Osteoblast (primary cell): ENCODE measurements around the gene OLFML3. TPM values are rescaled to one million over a fixed set of nuclear protein-coding genes. Genes with fewer than 3 reads are reported as not detected.
A peak's percentile ranks its signal among the peaks of the same experiment; 100 is the strongest.

Source experiments
- DNase-seq: peaks from one replicate; pipeline ENCODE4 v3.0.0; 2011; ENCODE audit warnings: low spot score, mixed read lengths; ENCODE audit not compliant: insufficient read length; ENCODE audit errors: missing footprints
- H2AFZ ChIP-seq: 2 replicates; pipeline ENCODE4 v1.6.0; 2011; ENCODE audit warnings: mild to moderate bottlenecking, low read length
- H3K27ac ChIP-seq: 2 replicates; pipeline ENCODE4 v1.5.1; 2011; ENCODE audit warnings: mild to moderate bottlenecking, low read depth, low read length, moderate library complexity
- H3K27me3 ChIP-seq: 2 replicates; pipeline ENCODE4 v1.6.0; 2012; ENCODE audit warnings: mild to moderate bottlenecking, control low read depth, inconsistent platforms, low read length, moderate library complexity; ENCODE audit not compliant: insufficient read depth
- H3K36me3 ChIP-seq: 2 replicates; pipeline ENCODE4 v1.5.1; 2011; ENCODE audit warnings: mild to moderate bottlenecking, low read length, control low read depth, moderate library complexity; ENCODE audit not compliant: insufficient read depth
- H3K4me1 ChIP-seq: 2 replicates; pipeline ENCODE4 v1.5.1; 2011; ENCODE audit warnings: mild to moderate bottlenecking, low read length, control low read depth, moderate library complexity; ENCODE audit not compliant: insufficient read depth
- H3K4me2 ChIP-seq: 2 replicates; pipeline ENCODE4 v1.6.0; 2011; ENCODE audit warnings: mild to moderate bottlenecking, low read length; ENCODE audit not compliant: insufficient read depth
- H3K4me3 ChIP-seq: fragments of 200-600 bp; sonication (generic); 3 replicates; pipeline ENCODE4 v1.5.1; 2012; ENCODE audit warnings: mild to moderate bottlenecking, low read length, inconsistent platforms; ENCODE audit not compliant: insufficient read depth
- H3K79me2 ChIP-seq: 2 replicates; pipeline ENCODE4 v1.6.0; 2012; ENCODE audit warnings: mild to moderate bottlenecking, low read length, control low read depth, inconsistent platforms; ENCODE audit not compliant: insufficient read depth
- H3K9me3 ChIP-seq: 2 replicates; pipeline ENCODE4 v1.5.1; 2011; ENCODE audit warnings: low read depth, low read length, control low read depth
- H4K20me1 ChIP-seq: 2 replicates; pipeline ENCODE4 v1.6.0; 2012; ENCODE audit warnings: mild to moderate bottlenecking, low read length, control low read depth; ENCODE audit not compliant: insufficient read depth
- CTCF ChIP-seq: IDR thresholded peaks from 2 replicates; pipeline ENCODE4 v1.5.1; 2011; ENCODE audit warnings: mild to moderate bottlenecking, low read depth, low read length, moderate library complexity; ENCODE audit errors: extremely low read depth
- total RNA-seq: library from RNA; depleted of rRNA; stranded (reverse); fragments of >200 nt; gene quantifications from 2 replicates; pipeline ENCODE4 v1.2.3, GENCODE V29; 2012

Gene OLFML3
- total RNA-seq, 1 donor = 359 TPM

- no peak for DNase-seq
- Histone ChIP-seq H3K79me2 (peaks cover 12% of the 10 kb centered on the region), H3K36me3 (peaks cover 3% of the 10 kb centered on the region), H3K9me3 (no peaks in the 10 kb centered on the region), H2AFZ (peak overlapping the region; percentile 69), H3K4me1 (peaks cover 41% of the 10 kb centered on the region), H3K27me3 (no peaks in the 10 kb centered on the region), H3K4me2 (no peak overlapping the region), H3K4me3 (no peak overlapping the region), H4K20me1 (no peaks in the 10 kb centered on the region), H3K27ac (no peak overlapping the region)
- TF ChIP-seq CTCF = no peak
These were observed 5.4 kb downstream of the OLFML3 start for GRCh38 chr1:113984710-113985109.

- Histone ChIP-seq H3K36me3 (no peaks in the 10 kb centered on the region), H3K27ac (no peak overlapping the region), H3K27me3 (no peaks in the 10 kb centered on the region), H3K4me3 (no peak overlapping the region), H3K9me3 (no peaks in the 10 kb centered on the region), H3K4me1 (peaks cover 21% of the 10 kb centered on the region), H3K79me2 (no peaks in the 10 kb centered on the region), H2AFZ (no peak overlapping the region), H3K4me2 (no peak overlapping the region), H4K20me1 (no peaks in the 10 kb centered on the region)
- no peak for TF ChIP-seq CTCF
- no peak for DNase-seq
These were observed 7.5 kb downstream of the OLFML3 start for GRCh38 chr1:113986802-113987201.

- no peaks in the 10 kb centered on the region for H4K20me1 ChIP-seq
- no peak overlapping the region for H3K27ac ChIP-seq
- no peak overlapping the region for H2AFZ ChIP-seq
- H3K36me3 ChIP-seq = no peaks in the 10 kb centered on the region
- H3K9me3 ChIP-seq = no peaks in the 10 kb centered on the region
- H3K27me3 ChIP-seq = no peaks in the 10 kb centered on the region
- no peaks in the 10 kb centered on the region for H3K79me2 ChIP-seq
- DNase-seq = no peak
- no peak overlapping the region for H3K4me3 ChIP-seq
- H3K4me2 ChIP-seq = no peak overlapping the region
- H3K4me1 ChIP-seq = peaks cover 16% of the 10 kb centered on the region
- no peak for TF ChIP-seq CTCF
These were observed 8.0 kb downstream of the OLFML3 start for GRCh38 chr1:113987259-113987658.

GRCh38 chr1:113990530-113990929 is 11.3 kb downstream of the OLFML3 start:
- Histone ChIP-seq H3K79me2 (no peaks in the 10 kb centered on the region), H3K27me3 (no peaks in the 10 kb centered on the region), H3K27ac (no peak overlapping the region), H2AFZ (no peak overlapping the region), H3K9me3 (no peaks in the 10 kb centered on the region), H3K4me1 (no peaks in the 10 kb centered on the region), H3K36me3 (no peaks in the 10 kb centered on the region), H3K4me3 (no peak overlapping the region), H4K20me1 (no peaks in the 10 kb centered on the region), H3K4me2 (no peak overlapping the region)
- TF ChIP-seq CTCF = no peak
- no peak for DNase-seq
